ENCODE results near the gene KCNG4.

DNA sequence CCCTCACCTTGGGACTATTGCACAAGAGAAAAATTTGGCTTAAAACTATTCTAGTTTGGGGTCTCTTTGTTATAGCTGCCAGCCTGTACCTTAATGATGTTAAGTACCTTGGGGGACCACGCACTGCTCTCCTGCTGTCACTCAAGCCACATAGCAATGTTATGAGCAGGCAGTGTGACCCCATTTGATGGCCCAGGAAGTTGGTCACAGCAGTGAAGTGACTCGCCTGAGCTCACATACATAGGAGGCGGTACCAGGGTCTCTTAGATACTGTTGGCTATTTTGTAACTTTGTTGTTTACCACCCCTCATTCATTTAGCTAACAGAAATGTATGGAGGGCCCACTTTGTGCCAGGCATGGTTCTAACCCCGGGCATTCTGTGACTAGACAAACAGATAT lies 16.4 kb downstream of the KCNG4 start:
- TF ChIP-seq EZH2 (IDR thresholded peaks at IDR 0.05), result no peak
- TF ChIP-seq, protein P1, sequence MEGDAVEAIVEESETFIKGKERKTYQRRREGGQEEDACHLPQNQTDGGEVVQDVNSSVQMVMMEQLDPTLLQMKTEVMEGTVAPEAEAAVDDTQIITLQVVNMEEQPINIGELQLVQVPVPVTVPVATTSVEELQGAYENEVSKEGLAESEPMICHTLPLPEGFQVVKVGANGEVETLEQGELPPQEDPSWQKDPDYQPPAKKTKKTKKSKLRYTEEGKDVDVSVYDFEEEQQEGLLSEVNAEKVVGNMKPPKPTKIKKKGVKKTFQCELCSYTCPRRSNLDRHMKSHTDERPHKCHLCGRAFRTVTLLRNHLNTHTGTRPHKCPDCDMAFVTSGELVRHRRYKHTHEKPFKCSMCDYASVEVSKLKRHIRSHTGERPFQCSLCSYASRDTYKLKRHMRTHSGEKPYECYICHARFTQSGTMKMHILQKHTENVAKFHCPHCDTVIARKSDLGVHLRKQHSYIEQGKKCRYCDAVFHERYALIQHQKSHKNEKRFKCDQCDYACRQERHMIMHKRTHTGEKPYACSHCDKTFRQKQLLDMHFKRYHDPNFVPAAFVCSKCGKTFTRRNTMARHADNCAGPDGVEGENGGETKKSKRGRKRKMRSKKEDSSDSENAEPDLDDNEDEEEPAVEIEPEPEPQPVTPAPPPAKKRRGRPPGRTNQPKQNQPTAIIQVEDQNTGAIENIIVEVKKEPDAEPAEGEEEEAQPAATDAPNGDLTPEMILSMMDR (IDR thresholded peaks at IDR 0.05), result no peak

Measured in neural progenitor cell (in vitro differentiated cells).